ENCODE measurements around the gene TMEM233.

TMEM233 gene

GRCh38 chr12:119660076-119660475 lies 66.5 kb downstream of the TMEM233 start:
- DNase-seq = no peak

GRCh38 chr12:119661882-119662281 lies 68.3 kb downstream of the TMEM233 start:
- DNase-seq = no peak

- no peak for DNase-seq
Measured at GRCh38 chr12:119664642-119665041, 71.1 kb downstream of the TMEM233 start.

- no peak for DNase-seq
Measured at GRCh38 chr12:119665164-119665929, 71.8 kb downstream of the TMEM233 start.

- no peak for DNase-seq
Measured at GRCh38 chr12:119666226-119666795, 72.7 kb downstream of the TMEM233 start.

GRCh38 chr12:119666900-119667576 lies 73.5 kb downstream of the TMEM233 start:
- DNase-seq = no peak

GRCh38 chr12:119667577-119668323 lies 74.2 kb downstream of the TMEM233 start, which contains the start of gene PRKAB1:
PRKAB1 (plus strand) TSS chr12:119668133; CDS start chr12:119668245, 112 bp downstream.
- peak; percentile 91 for DNase-seq

- peak; percentile 24 for DNase-seq
Measured at GRCh38 chr12:119668324-119668841, 74.8 kb downstream of the TMEM233 start.

GRCh38 chr12:119669744-119670472 lies 76.3 kb downstream of the TMEM233 start:
- DNase-seq = no peak

- no peak for DNase-seq
Measured at GRCh38 chr12:119671070-119671469, 77.5 kb downstream of the TMEM233 start.

GRCh38 chr12:119672194-119672593 lies 78.6 kb downstream of the TMEM233 start:
- no peak for DNase-seq

- no peak for DNase-seq
Measured at GRCh38 chr12:119673634-119674033, 80.1 kb downstream of the TMEM233 start.

GRCh38 chr12:119674560-119674959 lies 81.0 kb downstream of the TMEM233 start:
- DNase-seq = no peak

- no peak for DNase-seq
Measured at GRCh38 chr12:119676022-119676421, 82.4 kb downstream of the TMEM233 start.

GRCh38 chr12:119676573-119676972 lies 83.0 kb downstream of the TMEM233 start:
- no peak for DNase-seq

GRCh38 chr12:119678459-119678858 lies 84.9 kb downstream of the TMEM233 start:
- no peak for DNase-seq

GRCh38 chr12:119679081-119679480 lies 85.5 kb downstream of the TMEM233 start:
- DNase-seq = peak; percentile 82

- peak; percentile 69 for DNase-seq
Measured at GRCh38 chr12:119679490-119679889, 85.9 kb downstream of the TMEM233 start.

GRCh38 chr12:119681111-119681510 lies 87.5 kb downstream of the TMEM233 start:
- DNase-seq = no peak

- no peak for DNase-seq
Measured at GRCh38 chr12:119681728-119682638, 88.4 kb downstream of the TMEM233 start.

GRCh38 chr12:119682639-119683252 lies 89.2 kb downstream of the TMEM233 start:
- DNase-seq = no peak

Measured in NCI-H1092 treated with DMSO at 0.1 percent for 48 hours (cell line).